Left hindlimb (tissue), 1 donor: ENCODE measurements around the gene NKIRAS1.
A peak's percentile ranks its signal among the peaks of the same experiment; 100 is the strongest.

Source experiments
- DNase-seq: peaks from one replicate; pipeline ENCODE4 v3.0.0-alpha.2; 2018

NKIRAS1 gene

GRCh38 chr3:23916886-23917678, at the start of gene NKIRAS1, which contains the start of gene RPL15:
NKIRAS1 (minus strand) TSS chr3:23916990; CDS start chr3:23910904, 6,086 bp downstream.
RPL15 (plus strand) TSS chr3:23917132; CDS start chr3:23917860, 728 bp downstream.
- peak; percentile 97 for DNase-seq

- no peak for DNase-seq
These were observed 49.5 kb upstream of the NKIRAS1 start for GRCh38 chr3:23966328-23966727.

- no peak for DNase-seq
These were observed 47.9 kb upstream of the NKIRAS1 start for GRCh38 chr3:23964537-23965235.

GRCh38 chr3:23961913-23962312, 45.1 kb upstream of the NKIRAS1 start:
- no peak for DNase-seq

GRCh38 chr3:23961066-23961465, 44.3 kb upstream of the NKIRAS1 start:
- no peak for DNase-seq

- DNase-seq, result no peak
These were observed 43.9 kb upstream of the NKIRAS1 start for GRCh38 chr3:23960649-23961048.

GRCh38 chr3:23959135-23959900, 42.5 kb upstream of the NKIRAS1 start:
- DNase-seq, result no peak

GRCh38 chr3:23956701-23957100, 39.9 kb upstream of the NKIRAS1 start:
- no peak for DNase-seq

- no peak for DNase-seq
These were observed 37.4 kb upstream of the NKIRAS1 start for GRCh38 chr3:23954144-23954543.

GRCh38 chr3:23953523-23953922, 36.7 kb upstream of the NKIRAS1 start:
- no peak for DNase-seq

GRCh38 chr3:23952646-23953045, 35.9 kb upstream of the NKIRAS1 start:
- no peak for DNase-seq

- DNase-seq, result no peak
These were observed 33.5 kb upstream of the NKIRAS1 start for GRCh38 chr3:23950293-23950692.

- DNase-seq, result no peak
These were observed 33.0 kb upstream of the NKIRAS1 start for GRCh38 chr3:23949784-23950183.

GRCh38 chr3:23948761-23949160, 32.0 kb upstream of the NKIRAS1 start:
- DNase-seq, result no peak

- DNase-seq, result peak; percentile 97
These were observed 29.3 kb upstream of the NKIRAS1 start for GRCh38 chr3:23945913-23946687.

- DNase-seq, result no peak
These were observed 28.8 kb upstream of the NKIRAS1 start for GRCh38 chr3:23945663-23945912.

- peak; percentile 89 for DNase-seq
These were observed 28.3 kb upstream of the NKIRAS1 start, which contains the start of gene NR1D2 for GRCh38 chr3:23944861-23945662. NR1D2 (plus strand) TSS chr3:23945286; CDS start chr3:23945579, 293 bp downstream.

- no peak for DNase-seq
These were observed 27.4 kb upstream of the NKIRAS1 start for GRCh38 chr3:23944007-23944783.

- no peak for DNase-seq
These were observed 25.8 kb upstream of the NKIRAS1 start for GRCh38 chr3:23942546-23942945.

GRCh38 chr3:23941440-23941839, 24.6 kb upstream of the NKIRAS1 start:
- no peak for DNase-seq

- DNase-seq, result no peak
These were observed 24.0 kb upstream of the NKIRAS1 start for GRCh38 chr3:23940775-23941174.
